Caco-2 (cell line): ENCODE results near the gene RRP36. TPM values are rescaled to one million over a fixed set of nuclear protein-coding genes. Genes with fewer than 3 reads are reported as not detected.

Experiments used
- BruUV-seq: library from RNA; stranded (reverse); fragments of 400-500 nt; replicated peaks from 2 replicates; lab custom pipeline; 2021; lab: Mats Ljungman, UMichigan
- CTCF ChIA-PET: fragments of 300-600 bp; sonication (Branson Sonifier 250); formaldehyde crosslinking; loops from one replicate; lab custom pipeline; 2022; ENCODE audit warnings: antibody characterized with exemption; lab: Charles Lee
- POLR2A ChIA-PET: fragments of 300-600 bp; sonication (Branson Sonifier 250); formaldehyde crosslinking; loops from one replicate; lab custom pipeline; 2022; ENCODE audit warnings: antibody characterized with exemption; lab: Charles Lee
- DNase-seq, 2 experiments: peaks; one replicate each; pipeline versions ENCODE4 v3.0.0 to v3.0.0-alpha.2; 2020 to 2022
- H3K27me3 ChIP-seq: replicated peaks from 2 replicates; pipeline ENCODE4 v1.6.0; 2011; ENCODE audit warnings: low read length; ENCODE audit not compliant: control insufficient read depth, insufficient read depth
- H3K36me3 ChIP-seq: 2 replicates; pipeline ENCODE4 v1.5.1; 2011; ENCODE audit warnings: low read length; ENCODE audit not compliant: control insufficient read depth, insufficient read depth
- H3K4me1 ChIP-seq: fragments of 250-450 bp; sonication (Bioruptor Pico); 2 replicates; pipeline ENCODE4 v1.5.1; 2020; ENCODE audit warnings: mild to moderate bottlenecking
- H3K4me3 ChIP-seq: 2 replicates; pipeline ENCODE4 v1.5.1; 2011; ENCODE audit warnings: low read depth, mild to moderate bottlenecking, control low read depth, low read length
- H3K9me3 ChIP-seq: fragments of 250-450 bp; sonication (Bioruptor Pico); 2 replicates; pipeline ENCODE4 v1.5.1; 2020; ENCODE audit warnings: mild to moderate bottlenecking, moderate library complexity
- H3K27ac Mint-ChIP-seq: one replicate; pipeline ENCODE4 v1.8.0; 2022; ENCODE audit warnings: mixed read lengths; ENCODE audit not compliant: unreplicated experiment
- H3K27me3 Mint-ChIP-seq: one replicate; pipeline ENCODE4 v1.8.0; 2022; ENCODE audit warnings: mixed read lengths; ENCODE audit not compliant: insufficient read depth, unreplicated experiment
- H3K36me3 Mint-ChIP-seq: one replicate; pipeline ENCODE4 v1.8.0; 2022; ENCODE audit warnings: mild to moderate bottlenecking, mixed read lengths; ENCODE audit not compliant: insufficient read depth, unreplicated experiment
- H3K4me1 Mint-ChIP-seq: one replicate; pipeline ENCODE4 v1.8.0; 2022; ENCODE audit warnings: low read depth, mixed read lengths; ENCODE audit not compliant: unreplicated experiment
- H3K4me3 Mint-ChIP-seq: one replicate; pipeline ENCODE4 v1.8.0; 2022; ENCODE audit warnings: mild to moderate bottlenecking, moderate library complexity, mixed read lengths; ENCODE audit not compliant: unreplicated experiment
- H3K9me3 Mint-ChIP-seq: one replicate; pipeline ENCODE4 v1.8.0; 2022; ENCODE audit warnings: mixed read lengths; ENCODE audit not compliant: unreplicated experiment
- intact Hi-C: fragments of 100-400 bp; cut with micrococcal nuclease; formaldehyde crosslinking; loops from one replicate; pipeline ENCODE4 v1.10.0; 2022; ENCODE audit not compliant: unreplicated experiment
- total RNA-seq: library from RNA; stranded (reverse); gene quantifications from 2 replicates; pipeline ENCODE4 v1.2.3, GENCODE V29; 2022
- TF ChIP-seq, protein P1 (sequence below), 2 experiments: fragments of 200-600 bp in 1 of 2; IDR thresholded peaks; 1 replicate in 1 of 2; 2 replicates in 1 of 2; pipeline versions ENCODE4 v1.5.1 to v1.8.0; 2011 to 2022; ENCODE audit warnings: antibody characterized with exemption in 1 of 2, control low read depth in 1 of 2, inconsistent platforms in 1 of 2, low read depth in 1 of 2, low read length in 1 of 2, mild to moderate bottlenecking in 1 of 2, moderate library complexity in 1 of 2; ENCODE audit not compliant: insufficient read depth in 1 of 2, severe bottlenecking in 1 of 2, unreplicated experiment in 1 of 2

The RRP36 gene
- total RNA-seq, 1 experiment from 2014 or later = 74.9 TPM

DNA sequence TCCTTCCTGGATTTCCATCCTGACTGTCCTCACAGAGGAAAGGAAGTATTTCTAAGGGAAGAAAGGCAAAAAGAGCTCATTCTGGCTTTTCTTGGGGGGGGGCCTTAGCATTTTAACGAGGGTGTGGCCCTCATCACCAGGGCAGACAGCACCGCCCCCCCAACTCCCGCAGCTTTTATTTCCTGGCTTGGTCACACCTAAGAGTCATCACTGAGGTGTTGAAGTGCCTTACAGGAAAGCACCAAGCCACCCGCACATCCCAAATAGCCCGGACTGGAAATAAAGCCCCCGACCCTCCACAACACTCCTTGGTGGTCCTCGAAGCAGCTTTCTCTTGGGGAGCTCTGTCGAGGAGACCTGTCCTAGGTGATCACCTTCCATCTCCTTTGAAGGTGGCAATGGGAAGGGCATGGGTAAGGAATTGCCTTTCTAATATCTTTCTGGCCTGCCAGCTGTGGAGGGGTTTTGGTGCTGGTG is 55.9 kb downstream of the RRP36 start:
- CTCF ChIA-PET = interaction anchor here (1.1 kb wide), 1 partner anchor 53 kb away, joined by 3 read pairs; no protein-coding TSS in a partner anchor
- H3K27ac Mint-ChIP-seq = peak overlapping the region; percentile 16
- H3K4me1 ChIP-seq = peaks cover 21% of the 10 kb centered on the region; the same call in 1 of the 2 replicates

DNA sequence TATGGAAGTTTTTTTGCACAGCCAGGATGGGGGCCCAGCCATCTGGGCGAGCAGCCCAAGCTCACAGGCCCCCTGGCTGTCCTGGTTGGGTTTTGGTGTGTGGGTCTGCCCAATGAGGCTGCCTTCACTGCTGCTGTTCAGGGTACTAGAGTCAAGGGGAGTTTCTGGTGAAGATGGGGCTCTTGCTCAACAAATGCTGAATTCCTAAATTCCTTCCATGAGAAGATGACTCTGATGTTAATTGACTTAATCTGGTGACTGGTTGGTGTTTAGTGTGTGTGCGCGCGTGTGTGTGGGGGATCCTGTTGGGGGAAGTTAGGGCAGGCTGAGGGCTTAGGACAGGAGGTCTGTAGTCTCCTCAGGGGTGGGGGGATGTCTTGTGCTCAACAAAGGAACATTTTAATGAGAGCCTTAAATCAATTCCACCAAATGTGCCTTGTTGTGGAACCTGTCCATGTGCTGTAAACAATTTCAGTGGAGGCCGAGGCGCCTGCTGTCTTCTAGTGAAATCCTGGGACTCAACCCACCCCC is 56.6 kb downstream of the RRP36 start:
- intact Hi-C loops = loop anchor here (2.0 kb wide), 1 partner anchor 13 kb away; no protein-coding TSS in a partner anchor

More for the DNA sequence above, 55.9 kb downstream of the RRP36 start:
- Histone ChIP-seq H3K36me3 (peaks cover 2% of the 10 kb centered on the region; the same call in 1 of the 2 replicates), H3K27me3 (no peaks in the 10 kb centered on the region), H3K4me3 (peak overlapping the region; percentile 95), H3K9me3 (no peaks in the 10 kb centered on the region)
- POLR2A ChIA-PET = no interaction called here
- BruUV-seq = no TSS peak
- H3K4me3 Mint-ChIP-seq = peak overlapping the region; percentile 78
- no peak for DNase-seq
- H3K27me3 Mint-ChIP-seq = no peaks in the 10 kb centered on the region
- H3K4me1 Mint-ChIP-seq = peaks cover 10% of the 10 kb centered on the region
- no peaks in the 10 kb centered on the region for H3K9me3 Mint-ChIP-seq
- TF ChIP-seq, protein P1, sequence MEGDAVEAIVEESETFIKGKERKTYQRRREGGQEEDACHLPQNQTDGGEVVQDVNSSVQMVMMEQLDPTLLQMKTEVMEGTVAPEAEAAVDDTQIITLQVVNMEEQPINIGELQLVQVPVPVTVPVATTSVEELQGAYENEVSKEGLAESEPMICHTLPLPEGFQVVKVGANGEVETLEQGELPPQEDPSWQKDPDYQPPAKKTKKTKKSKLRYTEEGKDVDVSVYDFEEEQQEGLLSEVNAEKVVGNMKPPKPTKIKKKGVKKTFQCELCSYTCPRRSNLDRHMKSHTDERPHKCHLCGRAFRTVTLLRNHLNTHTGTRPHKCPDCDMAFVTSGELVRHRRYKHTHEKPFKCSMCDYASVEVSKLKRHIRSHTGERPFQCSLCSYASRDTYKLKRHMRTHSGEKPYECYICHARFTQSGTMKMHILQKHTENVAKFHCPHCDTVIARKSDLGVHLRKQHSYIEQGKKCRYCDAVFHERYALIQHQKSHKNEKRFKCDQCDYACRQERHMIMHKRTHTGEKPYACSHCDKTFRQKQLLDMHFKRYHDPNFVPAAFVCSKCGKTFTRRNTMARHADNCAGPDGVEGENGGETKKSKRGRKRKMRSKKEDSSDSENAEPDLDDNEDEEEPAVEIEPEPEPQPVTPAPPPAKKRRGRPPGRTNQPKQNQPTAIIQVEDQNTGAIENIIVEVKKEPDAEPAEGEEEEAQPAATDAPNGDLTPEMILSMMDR (IDR thresholded peaks at IDR 0.05; ENCODE audit: insufficient read depth in 1 of 2, low read depth in 1 of 2, low read length in 1 of 2, severe bottlenecking in 1 of 2, unreplicated experiment in 1 of 2) = no peak
- H3K36me3 Mint-ChIP-seq = peaks cover 20% of the 10 kb centered on the region
- intact Hi-C loops = loop anchor here (2.0 kb wide), 1 partner anchor 13 kb away; no protein-coding TSS in a partner anchor

DNA sequence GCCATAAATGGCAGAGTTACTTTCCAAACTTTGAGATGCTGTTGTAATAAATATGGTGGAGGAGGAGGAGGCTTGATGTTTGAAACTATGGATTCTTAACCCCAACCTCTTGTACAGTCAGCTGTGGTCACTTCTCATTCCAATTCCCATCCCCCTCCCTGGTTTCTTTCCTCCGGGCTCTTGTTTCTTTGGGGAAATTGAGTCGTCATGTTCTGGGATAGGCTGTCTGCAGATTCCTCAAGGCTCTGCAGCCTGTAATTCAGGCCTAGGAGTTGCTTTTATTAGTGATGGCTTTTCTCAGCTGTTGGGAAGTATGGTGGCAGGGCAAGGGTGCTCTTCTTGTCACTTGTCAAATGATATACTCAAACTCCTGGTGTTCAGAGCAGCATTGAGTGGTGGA is 57.3 kb downstream of the RRP36 start:
- ChIA-PET CTCF (interaction anchor here (0.7 kb wide), 1 partner anchor 114 kb away, joined by 3 read pairs; no protein-coding TSS in a partner anchor), POLR2A (no interaction called here)
- Histone ChIP-seq H3K4me3 (no peak overlapping the region), H3K27me3 (no peaks in the 10 kb centered on the region), H3K4me1 (peaks cover 21% of the 10 kb centered on the region; the same call in 1 of the 2 replicates), H3K9me3 (no peaks in the 10 kb centered on the region), H3K36me3 (peaks cover 2% of the 10 kb centered on the region; the same call in 1 of the 2 replicates)
- H3K9me3 Mint-ChIP-seq = no peaks in the 10 kb centered on the region
- peaks cover 14% of the 10 kb centered on the region for H3K36me3 Mint-ChIP-seq
- intact Hi-C loops = no loop called here
- peak overlapping the region; percentile 19 for H3K4me3 Mint-ChIP-seq
- H3K27ac Mint-ChIP-seq = no peak overlapping the region
- no peak for DNase-seq
- H3K4me1 Mint-ChIP-seq = peaks cover 18% of the 10 kb centered on the region
- TSS peak; percentile 29 for BruUV-seq
- TF ChIP-seq, protein P1 (IDR thresholded peaks at IDR 0.05; ENCODE audit: insufficient read depth in 1 of 2, low read depth in 1 of 2, low read length in 1 of 2, severe bottlenecking in 1 of 2, unreplicated experiment in 1 of 2) = no peak
- no peaks in the 10 kb centered on the region for H3K27me3 Mint-ChIP-seq

More for the DNA sequence above, 56.6 kb downstream of the RRP36 start:
- H3K9me3 ChIP-seq = no peaks in the 10 kb centered on the region
- peaks cover 2% of the 10 kb centered on the region; the same call in 1 of the 2 replicates for H3K36me3 ChIP-seq
- peak overlapping the region; percentile 16 for H3K27ac Mint-ChIP-seq
- peaks cover 11% of the 10 kb centered on the region for H3K4me1 Mint-ChIP-seq
- peak overlapping the region; percentile 78 for H3K4me3 Mint-ChIP-seq
- H3K27me3 Mint-ChIP-seq = no peaks in the 10 kb centered on the region
- POLR2A ChIA-PET = no interaction called here
- TF ChIP-seq, protein P1 (IDR thresholded peaks at IDR 0.05; ENCODE audit: insufficient read depth in 1 of 2, low read depth in 1 of 2, low read length in 1 of 2, severe bottlenecking in 1 of 2, unreplicated experiment in 1 of 2) = no peak
- no peaks in the 10 kb centered on the region for H3K9me3 Mint-ChIP-seq
- peak overlapping the region; percentile 95; the same call in 1 of the 2 replicates for H3K4me3 ChIP-seq
- no peak for DNase-seq
- BruUV-seq = no TSS peak
- peaks cover 16% of the 10 kb centered on the region for H3K36me3 Mint-ChIP-seq
- no peaks in the 10 kb centered on the region for H3K27me3 ChIP-seq
- CTCF ChIA-PET = interaction anchor here (1.1 kb wide), 1 partner anchor 52 kb away, joined by 3 read pairs; no protein-coding TSS in a partner anchor
- peaks cover 21% of the 10 kb centered on the region; the same call in 1 of the 2 replicates for H3K4me1 ChIP-seq

Other genes starting within 250 kb of the RRP36 start
- 5.0 and 5.3 TPM in 2 replicates for gene BICRAL, start 239.6 kb upstream of the RRP36 start, total RNA-seq
- 103 and 110 TPM in 2 replicates for gene RPL7L1, start 142.0 kb upstream of the RRP36 start, total RNA-seq
- gene PTCRA, start 105.6 kb upstream of the RRP36 start, total RNA-seq = not detected in 2 replicates
- gene CNPY3, start 92.1 kb upstream of the RRP36 start, total RNA-seq = 49.2 and 56.1 TPM in 2 replicates
- not detected in 2 replicates for gene GNMT, start 60.9 kb upstream of the RRP36 start, total RNA-seq
- 6.9 and 8.2 TPM in 2 replicates for gene PEX6, start 42.4 kb upstream of the RRP36 start, total RNA-seq
- 44.4 and 45.0 TPM in 2 replicates for gene PPP2R5D, start 37.1 kb upstream of the RRP36 start, total RNA-seq
- 60.3 and 62.3 TPM in 2 replicates for gene MEA1, start 7.7 kb upstream of the RRP36 start, total RNA-seq
- gene KLHDC3, start 7.4 kb upstream of the RRP36 start, total RNA-seq = 62.9 and 66.8 TPM in 2 replicates
- gene CUL7, start 32.2 kb downstream of the RRP36 start, total RNA-seq = 25.3 and 26.7 TPM in 2 replicates
- 123 and 124 TPM in 2 replicates for gene MRPL2, start 37.8 kb downstream of the RRP36 start, total RNA-seq
- 47.7 and 52.7 TPM in 2 replicates for gene KLC4, start 38.0 kb downstream of the RRP36 start, total RNA-seq
- gene PTK7, start 54.7 kb downstream of the RRP36 start, total RNA-seq = 175 and 180 TPM in 2 replicates
- 31.3 and 32.1 TPM in 2 replicates for gene SRF, start 149.6 kb downstream of the RRP36 start, total RNA-seq
- 16.7 and 16.8 TPM in 2 replicates for gene CUL9, start 160.6 kb downstream of the RRP36 start, total RNA-seq
- 56.1 and 62.6 TPM in 2 replicates for gene DNPH1, start 207.9 kb downstream of the RRP36 start, total RNA-seq
- 0.51 and 0.61 TPM in 2 replicates for gene TTBK1, start 221.9 kb downstream of the RRP36 start, total RNA-seq